ENCODE measurements around the gene CCP110.
A peak's percentile ranks its signal among the peaks of the same experiment; 100 is the strongest.
"Not testable (repeated sequence)": the region's sequence is repeated elsewhere in the genome, so short reads cannot be mapped to it uniquely, and the experiment has no call there.

Gene CCP110

DNA sequence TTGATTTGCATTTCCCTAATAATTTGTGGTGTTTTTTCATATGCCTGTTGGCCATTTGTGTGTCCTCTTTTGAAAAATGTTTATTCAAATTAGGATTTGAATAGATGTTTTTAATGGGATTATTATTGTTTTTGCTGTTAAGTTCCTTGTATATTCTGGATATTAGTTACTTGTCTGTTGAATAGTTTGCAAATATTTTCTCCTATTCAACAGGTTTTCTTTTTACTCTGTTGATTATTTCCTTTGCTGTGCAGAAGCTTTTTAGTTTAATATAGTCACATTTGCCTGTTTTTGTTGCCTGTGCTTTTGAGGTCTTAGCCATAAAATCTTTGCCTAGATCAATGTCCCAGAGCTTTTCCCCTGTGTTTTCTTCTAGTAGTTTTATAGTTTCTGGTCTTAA, 11.4 kb upstream of the CCP110 start:
- no peak for DNase-seq (ENCODE audit: low read depth in 1 of 2, low spot score in 1 of 2)

DNA sequence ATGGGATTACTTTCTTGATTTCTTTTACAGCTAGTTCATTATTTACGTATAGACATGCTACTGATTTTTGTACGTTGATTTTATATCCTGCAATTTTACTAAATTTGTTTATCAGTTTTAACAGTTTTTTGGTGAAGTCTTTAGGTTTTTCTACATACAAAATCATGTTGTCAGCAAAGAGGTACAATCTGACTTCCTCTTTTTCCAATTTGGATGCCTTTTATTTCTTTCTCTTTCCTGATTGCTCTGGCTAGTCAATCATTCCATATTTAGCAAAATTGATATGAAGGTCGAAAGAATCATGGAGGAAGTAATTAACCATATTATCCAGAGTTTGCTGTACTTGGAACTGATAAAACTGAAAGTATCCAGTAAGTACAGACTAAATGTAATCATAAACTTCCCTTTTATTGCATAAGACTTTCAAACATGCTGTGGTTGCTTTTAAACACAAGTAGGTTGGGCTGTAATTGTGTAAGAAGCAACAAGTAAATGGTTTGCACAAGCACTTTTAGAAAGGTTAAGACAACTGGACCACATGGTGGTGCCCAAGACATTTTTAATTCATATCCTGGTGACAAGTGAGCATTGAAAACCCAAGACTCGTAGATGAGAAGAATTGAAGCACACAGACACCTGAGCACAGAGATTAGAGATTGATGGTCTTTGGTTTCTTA, 10.2 kb upstream of the CCP110 start:
- no peak for DNase-seq (ENCODE audit: low read depth in 1 of 2, low spot score in 1 of 2)

- DNase-seq (ENCODE audit: low read depth in 1 of 2, low spot score in 1 of 2) = no peak
Measured at GRCh38 chr16:19515757-19516156, 8.0 kb upstream of the CCP110 start.

DNA sequence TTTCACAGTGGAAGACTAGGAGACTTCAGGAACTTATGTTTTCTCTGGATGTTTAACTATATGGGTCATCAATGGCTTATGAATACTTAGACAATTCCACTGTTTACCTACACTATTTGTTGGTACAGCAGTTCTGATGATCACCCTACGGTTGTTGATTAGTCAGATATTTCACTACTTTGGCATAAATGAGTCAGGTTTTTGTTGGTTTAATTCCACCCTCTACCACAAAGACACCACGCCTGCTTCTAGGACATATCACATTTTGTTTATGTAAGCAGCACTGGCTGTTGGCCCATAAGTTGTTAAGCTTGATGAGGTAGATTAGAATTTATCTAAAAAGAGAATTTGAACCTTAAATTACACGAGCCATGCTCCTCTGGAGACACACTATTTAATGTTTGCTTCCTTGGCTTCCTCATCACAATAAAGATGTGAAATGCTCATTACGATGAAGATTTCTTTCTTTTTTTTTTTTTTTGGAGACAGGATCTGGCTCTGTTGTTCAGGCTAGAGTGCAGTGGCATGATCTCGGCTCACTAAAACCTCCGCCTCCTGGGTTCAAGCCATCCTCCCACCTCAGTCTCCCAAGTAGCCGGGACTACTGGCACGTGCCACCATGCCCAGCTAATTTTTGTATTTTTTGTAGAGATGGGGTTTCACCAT, 6.2 kb upstream of the CCP110 start:
- DNase-seq (ENCODE audit: low read depth in 1 of 2, low spot score in 1 of 2) = no peak

GRCh38 chr16:19518388-19518787, 5.4 kb upstream of the CCP110 start:
- no peak for DNase-seq (ENCODE audit: low read depth in 1 of 2, low spot score in 1 of 2)

GRCh38 chr16:19520861-19521331, 2.8 kb upstream of the CCP110 start:
- no peak for DNase-seq (ENCODE audit: low read depth in 1 of 2, low spot score in 1 of 2)

DNA sequence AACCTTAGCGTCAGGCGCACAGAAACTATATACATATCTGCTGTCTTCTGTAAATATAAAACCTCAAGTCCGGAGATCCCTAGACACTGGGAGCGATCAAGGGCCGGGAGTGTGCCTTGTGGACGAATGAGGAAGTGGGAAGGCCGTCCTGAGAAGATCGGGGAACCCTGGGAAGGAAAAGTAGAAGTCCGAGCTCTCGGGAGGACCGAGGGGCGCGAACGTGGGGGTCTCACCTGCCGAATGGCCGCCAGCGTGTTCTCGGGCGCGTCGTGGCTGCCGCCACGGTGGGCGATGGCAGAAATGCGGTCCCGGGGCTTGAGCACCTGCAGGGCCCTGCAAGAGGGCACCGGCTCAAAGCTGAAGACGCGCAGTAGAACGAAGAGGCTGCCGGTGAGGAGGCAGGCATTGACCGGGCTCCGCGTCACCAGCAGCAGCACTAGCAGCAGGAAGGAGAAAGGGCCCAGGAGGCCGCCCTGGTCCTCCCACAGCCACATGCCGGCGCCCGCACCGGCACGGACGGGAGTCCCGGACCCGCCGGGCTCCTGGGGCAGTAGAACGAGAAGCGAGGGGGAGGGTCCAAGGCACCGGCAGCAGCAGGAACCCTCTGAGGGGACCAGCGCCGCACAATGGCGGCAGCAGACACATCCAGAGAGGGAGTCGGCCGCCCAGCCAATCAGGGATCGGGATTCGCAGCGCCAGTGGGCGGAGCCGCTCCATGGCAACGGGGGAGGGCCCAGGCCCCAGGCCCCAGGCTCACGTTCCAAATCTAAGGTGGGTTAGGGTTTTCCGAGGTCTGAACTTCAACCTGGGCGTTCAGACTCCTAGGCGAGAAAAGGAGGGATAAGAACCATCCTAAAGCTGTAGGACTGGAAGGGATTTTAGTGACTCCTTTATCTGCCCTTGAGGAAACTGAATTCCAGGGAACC, 2.0 kb upstream of the CCP110 start, which contains the start of gene GDE1:
Gene GDE1, minus strand, starts transcription at position 628 of the 926 bp plus-strand sequence. Its CDS starts 134 bp downstream, at position 494.
- peak; percentile 91 to 93 for DNase-seq (ENCODE audit: low read depth in 1 of 2, low spot score in 1 of 2)

DNA sequence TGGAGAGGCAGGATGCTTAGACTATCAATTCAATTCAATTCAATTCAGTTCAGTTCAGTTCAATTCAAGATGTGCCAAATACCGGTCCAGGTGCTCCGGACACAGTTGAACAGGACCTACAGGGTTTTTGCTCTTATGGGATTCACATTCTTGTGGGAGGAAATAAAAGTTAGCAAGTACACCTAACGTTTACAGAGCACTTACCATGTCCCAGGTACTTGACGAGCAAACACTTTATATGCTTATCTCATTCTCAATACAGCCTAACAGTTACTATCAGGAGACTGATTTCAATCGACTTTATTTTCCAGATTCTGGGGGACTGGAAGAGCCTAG, 1.4 kb upstream of the CCP110 start:
- DNase-seq (ENCODE audit: low read depth in 1 of 2, low spot score in 1 of 2) = no peak

DNA sequence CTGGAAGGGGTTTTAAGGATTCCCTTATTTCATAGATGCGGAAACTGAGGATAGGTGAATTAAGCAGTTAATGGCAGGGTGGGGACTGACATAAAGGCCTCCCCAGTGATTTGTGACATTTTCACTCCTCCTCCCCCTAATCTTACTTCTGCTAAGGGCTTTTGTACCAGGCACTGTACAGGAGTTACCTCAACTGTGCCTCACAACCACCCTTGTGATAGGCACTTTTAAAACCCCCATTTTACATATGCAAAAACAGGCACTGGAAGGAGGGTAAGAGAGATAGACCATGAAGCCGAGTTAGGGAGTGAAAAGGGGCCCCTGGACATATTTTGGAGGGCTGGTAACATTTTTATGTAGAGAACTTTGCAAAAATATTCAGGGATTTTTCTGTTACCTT, 982 bp upstream of the CCP110 start:
- DNase-seq (ENCODE audit: low read depth in 1 of 2, low spot score in 1 of 2) = no peak

DNA sequence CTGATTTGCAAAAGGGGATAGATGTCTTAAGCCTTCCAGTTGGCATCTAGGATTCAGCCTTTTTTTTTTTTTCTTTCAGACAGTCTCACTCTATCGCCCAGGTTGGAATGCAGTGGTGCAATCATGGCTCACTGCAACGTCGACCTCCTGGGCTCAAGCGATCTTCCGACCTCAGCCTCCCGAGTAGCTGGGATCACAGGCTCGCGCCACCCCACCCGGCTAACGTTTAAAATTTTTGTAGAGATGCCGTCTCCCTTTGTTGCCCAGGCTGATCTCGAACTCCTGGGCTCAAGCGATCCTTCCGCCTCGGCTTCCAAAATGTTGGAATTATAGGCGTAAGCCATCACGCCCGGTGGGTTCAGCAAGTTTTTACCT, 571 bp upstream of the CCP110 start:
- DNase-seq (ENCODE audit: low read depth in 1 of 2, low spot score in 1 of 2) = no peak

- no peak for DNase-seq (ENCODE audit: low read depth in 1 of 2, low spot score in 1 of 2)
Measured at GRCh38 chr16:19524356-19524615, 544 bp downstream of the CCP110 start.

DNA sequence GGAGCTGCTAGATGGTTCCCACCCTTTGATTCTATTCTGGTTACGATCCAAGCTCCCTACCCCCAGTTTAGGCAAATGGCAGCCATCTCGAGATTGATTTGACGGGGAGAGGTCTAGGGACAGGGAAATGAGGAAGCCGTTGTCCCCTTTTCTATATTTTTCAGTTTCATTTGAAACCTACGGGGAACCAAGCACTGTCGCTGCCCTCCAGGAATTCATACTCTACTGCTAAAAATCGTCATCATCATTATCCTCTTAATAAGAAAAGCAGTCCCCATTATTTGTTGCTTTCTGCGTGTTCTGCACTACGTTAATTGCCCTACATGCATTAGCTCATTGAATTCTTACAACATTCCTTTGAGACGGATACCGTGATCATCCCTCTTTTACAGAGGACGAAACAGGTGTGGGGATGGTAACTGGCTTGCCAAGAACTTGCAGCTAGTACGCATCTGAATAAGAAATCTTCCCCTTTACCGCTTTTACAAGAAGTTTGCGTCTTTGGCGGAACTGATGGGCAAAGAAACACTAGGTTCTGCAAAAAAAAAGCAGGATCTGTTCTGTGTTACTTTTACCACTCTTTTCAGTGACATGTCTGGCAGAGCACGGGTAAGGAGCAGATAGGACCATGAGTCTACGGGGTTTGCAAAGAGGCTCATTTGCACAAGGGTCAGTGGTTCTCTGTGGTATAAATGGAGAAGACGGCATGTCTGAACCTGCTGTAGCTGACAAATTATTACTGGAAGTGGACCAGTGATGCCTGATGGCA, 1.1 kb downstream of the CCP110 start:
- DNase-seq (ENCODE audit: low read depth in 1 of 2, low spot score in 1 of 2) = no peak

- DNase-seq (ENCODE audit: low read depth in 1 of 2, low spot score in 1 of 2) = no peak
Measured at GRCh38 chr16:19525385-19525723, 1.6 kb downstream of the CCP110 start.

DNA sequence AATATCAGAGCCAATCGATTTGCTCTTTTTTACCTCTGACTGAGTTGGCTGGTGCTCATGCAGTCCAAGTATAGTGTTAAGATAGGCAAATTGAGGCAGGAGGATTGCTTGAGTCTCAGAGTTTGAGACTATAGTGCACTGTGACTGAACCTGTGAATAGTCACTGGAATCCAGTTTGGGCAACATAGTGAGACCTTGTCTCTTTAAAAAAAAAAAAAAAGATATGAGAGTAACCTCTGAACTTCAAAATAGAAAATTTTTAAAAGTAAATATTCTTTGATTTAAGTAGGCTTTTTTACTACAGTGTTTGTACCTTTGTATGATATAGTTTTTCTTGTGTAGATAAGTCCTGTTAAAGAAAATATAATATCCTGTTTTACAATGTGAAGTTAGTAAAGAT, 3.4 kb downstream of the CCP110 start:
- DNase-seq (ENCODE audit: low read depth in 1 of 2, low spot score in 1 of 2) = no peak

- DNase-seq (ENCODE audit: low read depth in 1 of 2, low spot score in 1 of 2) = no peak
Measured at GRCh38 chr16:19528666-19529065, 4.9 kb downstream of the CCP110 start.

GRCh38 chr16:19532601-19533000, 8.9 kb downstream of the CCP110 start:
- no peak for DNase-seq (ENCODE audit: low read depth in 1 of 2, low spot score in 1 of 2)

DNA sequence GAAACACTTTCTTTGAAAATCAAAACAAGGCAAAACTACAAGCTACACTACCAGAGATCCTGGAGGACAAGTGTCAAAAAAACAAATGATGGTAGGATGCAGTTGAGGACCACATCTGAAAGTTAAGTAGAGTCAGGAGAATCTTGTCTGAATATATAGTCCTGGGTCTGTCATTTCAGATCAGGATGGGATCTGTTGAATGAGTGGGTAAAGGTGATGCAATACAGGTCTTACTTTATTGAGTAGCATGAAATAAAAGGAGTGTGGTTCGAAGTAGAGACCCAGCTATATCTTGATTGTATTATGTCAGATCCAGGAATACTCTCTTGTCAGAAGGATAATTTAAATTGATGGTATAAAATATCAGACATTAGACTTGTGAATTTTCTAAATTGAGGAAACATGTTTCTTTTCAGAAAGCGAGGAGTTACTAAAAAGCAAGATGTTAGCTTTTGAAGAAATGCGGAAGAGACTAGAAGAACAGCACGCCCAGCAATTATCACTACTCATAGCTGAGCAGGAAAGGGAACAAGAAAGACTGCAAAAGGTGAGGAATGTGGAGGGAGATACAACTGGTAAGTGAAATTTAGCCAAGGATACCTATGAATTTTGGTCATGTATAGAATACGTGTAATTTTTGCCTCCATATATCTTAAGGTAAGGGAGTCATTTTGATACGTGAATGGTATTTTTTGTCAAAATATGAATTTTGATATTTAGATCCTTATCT, 16.7 kb downstream of the CCP110 start:
- no peak for DNase-seq (ENCODE audit: low read depth in 1 of 2, low spot score in 1 of 2)

- DNase-seq (ENCODE audit: low read depth in 1 of 2, low spot score in 1 of 2) = no peak
Measured at GRCh38 chr16:19542138-19542821, 18.5 kb downstream of the CCP110 start.

- not testable (repeated sequence) for DNase-seq (ENCODE audit: low read depth in 1 of 2, low spot score in 1 of 2)
Measured at GRCh38 chr16:19543278-19543996, 19.7 kb downstream of the CCP110 start.

DNA sequence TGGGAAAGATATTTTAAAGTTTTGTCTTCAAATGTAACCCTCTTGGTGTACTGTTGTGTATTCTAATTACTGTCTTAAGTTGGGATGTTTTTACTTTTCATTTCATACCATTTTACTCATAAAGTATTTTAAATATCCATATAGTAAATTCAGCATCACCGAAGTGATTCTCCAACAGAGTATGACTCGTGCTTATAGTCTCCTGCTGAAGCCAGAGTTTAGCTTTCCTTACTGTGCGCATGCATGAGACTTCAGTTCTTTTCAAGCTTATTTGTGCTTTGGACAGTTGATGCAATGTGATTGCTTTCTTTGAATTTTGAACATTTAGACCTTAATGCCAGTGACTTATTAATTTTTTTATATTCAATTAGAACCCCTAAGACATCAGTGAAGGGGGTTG, 24.4 kb downstream of the CCP110 start:
- DNase-seq (ENCODE audit: low read depth in 1 of 2, low spot score in 1 of 2) = no peak
